ENCODE results near the gene SMAP1.

Gene SMAP1
- 64.4 to 96.3 reads per million in 2 donors for total RNA-seq

GRCh38 chr6:70667711-70668498 lies at the start of gene SMAP1:
TSS of gene SMAP1 (plus strand) at chr6:70667883. CDS start at chr6:70668024, 141 bp downstream.
- peak; percentile 87 for DNase-seq

GRCh38 chr6:70620746-70621145 lies 46.9 kb upstream of the SMAP1 start:
- DNase-seq: no peak

GRCh38 chr6:70622461-70622860 lies 45.2 kb upstream of the SMAP1 start:
- no peak for DNase-seq

GRCh38 chr6:70625436-70625835 lies 42.2 kb upstream of the SMAP1 start:
- no peak for DNase-seq

- no peak for DNase-seq
These were observed 40.0 kb upstream of the SMAP1 start for GRCh38 chr6:70627500-70628254.

GRCh38 chr6:70629929-70630328 lies 37.8 kb upstream of the SMAP1 start:
- no peak for DNase-seq

GRCh38 chr6:70633870-70634269 lies 33.8 kb upstream of the SMAP1 start:
- no peak for DNase-seq

- DNase-seq: no peak
These were observed 31.1 kb upstream of the SMAP1 start for GRCh38 chr6:70636596-70636995.

- no peak for DNase-seq
These were observed 29.2 kb upstream of the SMAP1 start for GRCh38 chr6:70638468-70638867.

- peak; percentile 21 for DNase-seq
These were observed 16.3 kb upstream of the SMAP1 start for GRCh38 chr6:70651326-70651905.

GRCh38 chr6:70652216-70652615 lies 15.5 kb upstream of the SMAP1 start:
- DNase-seq: no peak

GRCh38 chr6:70657706-70658105 lies 10.0 kb upstream of the SMAP1 start:
- no peak for DNase-seq

GRCh38 chr6:70663881-70664466 lies 3.7 kb upstream of the SMAP1 start:
- no peak for DNase-seq

GRCh38 chr6:70666706-70667105 lies 977 bp upstream of the SMAP1 start:
- no peak for DNase-seq

GRCh38 chr6:70667256-70667710 lies 400 bp upstream of the SMAP1 start:
- DNase-seq: no peak

- no peak for DNase-seq
These were observed 773 bp downstream of the SMAP1 start for GRCh38 chr6:70668499-70668812.

- no peak for DNase-seq
These were observed 1.4 kb downstream of the SMAP1 start for GRCh38 chr6:70669133-70669532.

- no peak for DNase-seq
These were observed 4.9 kb downstream of the SMAP1 start for GRCh38 chr6:70672549-70672948.

- no peak for DNase-seq
These were observed 5.4 kb downstream of the SMAP1 start for GRCh38 chr6:70673054-70673453.

GRCh38 chr6:70673601-70674000 lies 5.9 kb downstream of the SMAP1 start:
- DNase-seq: no peak

GRCh38 chr6:70675822-70676221 lies 8.1 kb downstream of the SMAP1 start:
- no peak for DNase-seq

- no peak for DNase-seq
These were observed 9.1 kb downstream of the SMAP1 start for GRCh38 chr6:70676821-70677220.

- no peak for DNase-seq
These were observed 12.7 kb downstream of the SMAP1 start for GRCh38 chr6:70680396-70680795.
